Measurements from ENCODE around the gene TSHB.
"Not testable (repeated sequence)": the region's sequence is repeated elsewhere in the genome, so short reads cannot be mapped to it uniquely, and the experiment has no call there.

The TSHB gene

DNA sequence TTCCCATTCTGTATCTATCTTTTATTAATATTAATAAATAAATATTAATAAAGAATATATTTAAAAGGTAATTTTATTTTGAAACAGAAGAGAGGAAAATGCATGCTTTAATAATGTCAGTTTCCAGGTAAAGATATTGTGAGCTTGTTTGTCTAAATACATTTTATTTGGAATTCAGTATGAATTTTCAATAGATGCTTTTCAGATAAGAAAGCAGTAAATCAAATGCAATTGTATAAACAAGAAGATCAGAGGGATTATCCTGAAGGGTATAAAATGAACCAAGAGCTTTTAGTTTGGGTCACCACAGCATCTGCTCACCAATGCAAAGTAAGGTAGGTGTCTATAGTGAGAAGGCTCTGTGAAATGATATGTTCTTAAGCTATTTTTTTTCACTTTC lies at the start of gene TSHB:
Gene TSHB, plus strand, starts transcription at position 301 of the 400 bp plus-strand sequence. CDS start 3,537 bp downstream, outside the sequence.
- DNase-seq (ENCODE audit: low read depth, low spot score): no peak

DNA sequence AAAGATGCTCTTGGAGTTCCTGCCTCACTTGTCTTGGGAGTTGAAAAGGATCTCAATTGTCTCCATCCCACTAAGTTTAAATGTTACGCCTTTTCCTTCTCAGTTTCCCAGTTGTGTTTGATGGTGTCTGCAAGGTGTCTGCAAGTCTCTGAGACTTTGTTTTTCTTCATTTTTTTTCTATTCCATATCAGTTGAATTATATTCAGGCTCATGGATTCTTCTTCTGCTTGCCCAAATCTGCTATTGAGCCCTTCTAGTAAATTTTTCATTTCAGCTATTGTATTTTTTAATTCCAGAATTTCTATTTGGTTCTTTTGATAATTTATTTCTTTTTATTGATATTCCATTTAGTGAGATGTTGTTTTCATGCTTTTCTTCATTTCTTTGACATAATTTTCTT lies 47.4 kb upstream of the TSHB start:
- no peak for DNase-seq (ENCODE audit: low read depth, low spot score)

DNA sequence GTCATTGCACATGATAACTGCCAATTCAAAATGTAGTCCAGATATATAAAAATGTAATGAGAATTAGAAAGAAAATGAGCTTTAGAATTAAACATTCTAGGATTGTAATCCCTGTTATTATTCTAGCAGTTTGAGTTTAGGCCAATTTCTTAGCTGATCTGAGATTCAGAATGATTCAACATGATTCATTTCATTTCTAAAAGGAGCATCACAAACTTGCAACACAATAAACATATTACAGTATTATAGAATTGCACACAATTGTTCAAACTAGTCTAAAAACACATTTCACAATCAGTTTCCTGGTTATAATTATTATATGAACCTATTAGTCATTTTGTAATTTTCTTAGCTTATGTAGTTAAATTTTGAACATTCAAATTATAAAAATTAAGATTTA lies 43.3 kb upstream of the TSHB start:
- DNase-seq (ENCODE audit: low read depth, low spot score): no peak

DNA sequence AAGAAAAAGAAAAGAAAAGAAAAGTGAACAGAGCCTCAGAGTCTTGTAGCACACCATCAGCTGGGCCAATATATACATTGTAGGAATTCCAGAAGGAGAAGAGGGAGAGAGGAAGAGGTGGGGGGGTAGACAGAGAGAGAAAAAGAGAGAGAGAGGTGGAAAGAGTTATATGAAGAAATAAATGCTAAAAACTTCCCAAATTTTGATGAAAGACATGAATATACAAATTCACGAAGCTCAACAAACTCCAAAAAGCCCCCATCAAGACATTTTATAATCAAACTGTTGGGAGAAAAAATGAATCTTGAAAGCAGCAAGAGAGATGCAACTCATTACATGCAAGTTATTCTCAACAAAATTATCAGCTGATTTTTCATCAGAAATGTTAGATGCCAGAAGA lies 41.5 kb upstream of the TSHB start:
- DNase-seq (ENCODE audit: low read depth, low spot score): no peak

DNA sequence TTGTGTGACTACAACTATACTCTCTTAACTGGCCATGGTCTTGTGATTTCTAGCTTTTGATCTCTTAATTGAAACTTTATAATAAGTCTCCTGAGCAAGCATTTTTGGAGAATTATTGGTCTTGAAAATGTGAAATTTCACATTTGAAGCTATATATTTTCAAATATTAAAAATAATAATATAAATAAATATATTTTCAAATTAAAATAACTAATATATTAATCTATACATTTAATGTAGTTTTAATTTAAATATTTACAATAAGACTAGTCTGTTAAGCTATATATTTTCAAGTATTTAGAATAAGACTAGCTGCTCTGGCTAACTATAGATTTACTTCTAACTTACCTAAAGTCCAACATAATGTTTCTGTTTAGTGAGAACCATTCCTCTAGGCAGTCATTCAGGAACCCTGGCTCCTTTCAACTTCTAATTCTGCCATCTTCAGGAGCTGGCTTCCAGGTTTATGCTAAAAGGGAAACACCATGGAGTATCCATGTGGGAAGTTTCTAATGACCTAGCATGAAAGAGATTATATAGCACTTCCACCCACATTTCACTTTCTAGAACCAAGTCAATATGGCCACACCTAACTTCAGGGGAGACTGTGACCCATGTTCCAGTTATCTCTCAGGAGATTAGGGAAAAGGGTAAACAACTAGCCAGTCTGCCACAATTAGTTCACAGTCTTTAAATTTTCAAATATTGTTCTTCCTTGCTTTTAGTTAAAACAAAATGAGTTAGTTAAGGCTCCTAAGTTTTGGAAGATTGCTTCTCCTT lies 31.9 kb upstream of the TSHB start:
- DNase-seq (ENCODE audit: low read depth, low spot score): no peak

DNA sequence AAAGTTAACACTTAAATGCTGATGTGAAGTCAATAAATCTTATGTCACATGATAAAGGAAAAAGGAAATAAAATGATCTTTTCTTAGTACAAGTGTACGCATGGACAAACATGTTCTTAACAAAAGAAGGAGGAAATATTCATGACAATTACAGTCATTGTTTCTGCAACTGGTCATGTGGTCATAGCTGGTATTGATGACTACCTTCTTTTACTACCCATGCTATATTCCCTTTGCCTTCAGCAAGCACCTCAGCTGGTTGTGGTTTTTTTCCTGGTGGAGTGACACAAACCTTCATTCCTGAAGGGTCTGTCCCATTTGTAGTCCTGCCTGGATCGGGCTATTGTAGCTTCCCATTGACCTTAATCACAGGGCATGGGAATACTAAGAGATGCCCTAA lies 23.4 kb upstream of the TSHB start:
- no peak for DNase-seq (ENCODE audit: low read depth, low spot score)

DNA sequence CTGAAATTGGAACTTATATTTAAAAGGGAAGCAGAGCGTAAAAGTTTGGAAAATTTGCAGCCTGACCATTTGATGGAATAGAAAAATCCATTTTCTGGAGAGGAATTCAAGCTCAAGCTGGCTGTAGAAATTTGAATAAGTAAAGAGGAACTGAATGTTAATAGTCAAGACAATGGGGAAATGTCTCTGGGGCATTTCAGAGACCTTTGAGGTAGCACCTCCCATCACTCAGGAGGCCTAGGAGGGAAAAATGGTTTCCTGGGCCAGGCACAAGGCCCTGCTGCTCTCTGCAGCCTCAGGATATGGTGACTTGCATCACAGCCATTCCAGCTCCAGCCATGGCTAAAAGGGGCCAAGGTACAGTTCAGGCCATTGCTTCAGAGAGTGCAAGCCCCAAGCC lies 17.6 kb upstream of the TSHB start:
- DNase-seq (ENCODE audit: low read depth, low spot score): peak; percentile 2

DNA sequence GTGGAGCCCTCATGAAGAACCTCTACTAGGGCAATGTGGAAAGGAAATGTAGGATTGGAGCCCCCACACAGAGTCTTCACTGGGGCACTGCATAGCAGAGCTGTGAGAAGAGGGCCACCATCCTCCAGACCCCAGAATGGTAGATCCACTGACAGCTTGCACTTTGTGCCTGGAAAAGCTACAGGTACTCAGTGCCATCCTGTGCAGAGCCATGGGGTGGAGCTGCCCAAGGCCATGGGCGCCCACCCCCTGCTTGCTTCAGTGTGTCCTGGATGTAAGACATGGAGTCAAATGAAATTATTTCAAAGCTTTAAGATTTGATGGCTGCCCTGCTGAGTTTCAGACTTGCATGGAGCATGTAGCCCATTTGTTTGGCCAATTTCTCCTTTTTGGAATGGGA lies 17.2 kb upstream of the TSHB start:
- DNase-seq (ENCODE audit: low read depth, low spot score): no peak

DNA sequence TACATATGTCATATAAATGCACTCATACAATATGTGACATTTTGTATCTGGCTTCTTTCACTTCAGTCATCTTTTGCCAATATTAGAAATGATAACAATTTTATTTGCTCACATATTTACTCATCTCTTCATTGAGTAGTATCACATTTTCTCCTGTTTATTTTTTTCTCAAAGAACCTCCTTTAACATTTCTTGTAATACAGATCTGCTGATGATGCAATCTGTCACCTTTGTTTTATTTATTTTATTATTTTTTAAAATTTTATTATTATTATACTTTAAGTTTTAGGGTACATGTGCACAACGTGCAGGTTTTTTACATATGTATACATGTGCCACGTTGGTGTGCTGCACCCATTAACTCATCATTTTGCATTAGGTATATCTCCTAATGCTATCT lies 15.8 kb upstream of the TSHB start:
- DNase-seq (ENCODE audit: low read depth, low spot score): no peak

DNA sequence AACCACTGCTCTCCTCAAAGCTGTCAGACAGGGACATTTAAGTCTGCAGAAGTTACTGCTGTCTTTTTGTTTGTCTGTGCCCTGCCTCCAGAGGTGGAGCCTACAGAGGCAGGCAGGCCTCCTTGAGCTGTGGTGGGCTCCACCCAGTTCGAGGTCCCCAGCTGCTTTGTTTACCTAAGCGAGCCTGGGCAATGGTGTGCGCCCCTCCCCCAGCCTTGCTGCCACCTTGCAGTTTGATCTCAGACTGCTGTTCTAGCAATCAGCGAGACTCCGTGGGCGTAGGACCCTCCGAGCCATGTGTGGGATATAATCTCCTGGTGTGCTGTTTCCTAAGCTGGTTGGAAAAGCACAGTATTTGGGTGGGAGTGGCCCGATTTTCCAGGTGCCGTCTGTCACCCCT lies 10.1 kb upstream of the TSHB start:
- DNase-seq (ENCODE audit: low read depth, low spot score): not testable (repeated sequence)

DNA sequence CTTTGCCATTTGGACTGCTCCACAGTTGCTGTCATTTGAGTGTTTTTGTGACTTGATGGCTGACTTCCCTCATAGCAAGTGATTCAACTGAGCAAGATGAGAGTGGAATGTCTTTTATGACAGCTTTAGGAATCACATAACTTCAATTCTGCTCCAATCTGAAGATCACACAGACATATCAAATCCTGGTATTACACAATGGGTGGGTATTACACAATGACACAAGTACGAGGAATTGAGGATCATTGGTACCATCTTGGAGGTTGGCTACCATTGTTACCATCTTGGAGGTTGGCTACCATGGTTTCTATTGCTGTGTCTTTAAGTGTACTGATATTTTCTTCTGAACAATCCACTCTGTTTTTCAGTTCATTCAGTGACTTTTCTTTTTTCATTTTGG lies 8.5 kb upstream of the TSHB start:
- DNase-seq (ENCODE audit: low read depth, low spot score): no peak

DNA sequence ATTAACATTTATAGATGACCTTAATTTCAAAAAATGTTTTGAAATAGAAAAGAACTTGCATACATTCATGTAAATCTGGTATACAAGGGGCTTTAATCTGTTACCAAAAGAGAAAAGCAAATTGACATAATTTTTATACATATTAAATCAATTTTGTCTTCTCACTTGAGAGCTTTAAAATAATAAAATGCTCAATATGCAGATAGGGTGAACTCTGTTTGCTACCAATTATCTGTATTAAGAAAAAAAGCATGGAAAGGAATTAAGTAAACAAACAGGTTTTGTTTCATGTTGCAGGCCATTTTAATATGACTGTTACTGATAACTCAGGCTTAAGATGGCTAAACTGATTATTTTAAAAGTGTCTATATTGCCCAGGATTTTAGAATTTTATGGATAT lies 6.0 kb upstream of the TSHB start:
- DNase-seq (ENCODE audit: low read depth, low spot score): no peak

DNA sequence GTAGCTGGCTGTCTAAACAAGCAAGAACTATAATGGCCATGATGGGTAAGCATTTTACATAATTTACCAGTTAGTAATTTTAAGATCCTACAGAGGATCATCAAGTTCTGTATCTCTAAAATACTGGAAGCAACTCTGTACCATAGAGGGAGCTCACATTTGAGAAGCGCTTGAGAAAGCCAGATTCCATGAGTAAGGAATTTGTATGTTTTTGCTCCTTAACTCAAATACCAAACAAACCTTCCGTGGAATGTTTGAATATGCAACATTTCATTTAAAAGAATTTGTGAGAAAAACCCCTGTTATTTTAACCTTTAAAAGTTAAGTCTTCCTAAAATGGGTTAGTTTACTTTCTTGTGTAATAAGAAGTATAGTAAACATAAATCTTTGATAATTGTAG lies 2.0 kb downstream of the TSHB start:
- no peak for DNase-seq (ENCODE audit: low read depth, low spot score)

DNA sequence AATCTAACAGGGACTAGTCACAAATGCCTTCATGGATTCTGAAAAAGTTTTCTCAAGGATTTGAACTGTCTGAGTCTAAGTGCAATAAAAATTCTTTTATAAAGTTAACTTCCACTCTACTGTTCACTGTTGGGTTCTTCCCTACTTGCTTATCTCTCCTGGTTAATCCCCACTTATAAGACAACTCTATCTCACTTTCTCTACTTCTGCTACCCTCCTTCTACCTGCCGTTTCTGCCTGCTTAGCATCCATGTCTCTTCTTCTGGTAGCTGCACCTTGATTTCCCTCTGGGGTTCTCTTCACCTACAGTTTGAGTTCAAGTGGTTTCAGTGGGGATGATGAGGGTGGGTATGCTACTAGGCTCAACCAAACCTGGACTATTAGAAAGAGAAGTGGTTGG lies 6.0 kb downstream of the TSHB start:
- DNase-seq (ENCODE audit: low read depth, low spot score): no peak

DNA sequence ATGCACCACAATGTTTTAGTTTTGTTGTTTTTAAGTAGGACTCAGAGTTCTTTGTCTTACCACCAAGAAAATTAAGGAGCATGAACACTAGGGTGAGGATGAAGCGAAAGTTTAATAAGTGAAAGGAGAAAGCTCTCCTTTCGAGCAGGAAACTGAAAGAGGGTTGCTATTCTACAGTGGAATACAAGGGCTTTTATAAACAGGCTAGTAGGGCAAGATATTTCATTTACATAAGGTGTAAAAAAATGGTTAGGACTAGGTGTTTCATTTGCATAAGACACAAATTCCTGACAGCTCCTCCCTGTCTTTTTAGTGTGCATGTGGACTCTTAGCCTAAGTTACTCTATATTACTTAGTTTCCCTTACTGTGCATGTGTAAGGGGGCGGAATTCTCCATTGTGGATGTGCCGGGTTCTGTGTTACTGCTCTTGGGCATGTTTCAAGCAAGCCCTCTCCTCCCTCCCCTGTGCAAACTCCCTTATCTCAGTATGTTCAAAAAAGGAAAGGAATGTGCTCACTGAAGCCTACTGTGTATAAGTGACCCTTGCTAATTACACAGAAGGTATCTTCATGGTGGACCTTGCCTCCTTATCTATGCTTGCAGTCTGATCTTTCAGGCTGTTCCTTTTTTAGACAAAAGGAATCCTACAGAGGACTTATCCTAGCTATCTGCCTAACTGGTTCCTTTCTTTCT lies 7.3 kb downstream of the TSHB start:
- DNase-seq (ENCODE audit: low read depth, low spot score): peak; percentile 20

DNA sequence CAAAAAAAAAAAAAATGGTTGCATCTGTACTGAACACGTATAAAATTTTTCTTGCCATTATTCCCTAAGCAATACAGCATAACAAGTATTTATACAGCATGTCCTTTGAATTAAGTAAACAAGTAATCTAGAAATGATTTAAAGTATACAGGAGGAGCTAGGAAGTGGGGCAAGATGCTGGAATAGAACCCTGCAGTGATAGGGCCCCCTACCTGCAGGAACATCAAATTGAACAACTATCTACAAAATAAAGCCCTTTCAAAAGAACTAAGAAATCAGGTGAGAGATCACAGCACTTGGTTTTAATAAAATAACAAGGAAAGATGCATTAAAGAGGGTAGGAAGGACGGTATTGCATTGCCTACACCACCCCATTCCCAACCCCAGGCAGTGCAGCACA lies 10.9 kb downstream of the TSHB start:
- DNase-seq (ENCODE audit: low read depth, low spot score): no peak

DNA sequence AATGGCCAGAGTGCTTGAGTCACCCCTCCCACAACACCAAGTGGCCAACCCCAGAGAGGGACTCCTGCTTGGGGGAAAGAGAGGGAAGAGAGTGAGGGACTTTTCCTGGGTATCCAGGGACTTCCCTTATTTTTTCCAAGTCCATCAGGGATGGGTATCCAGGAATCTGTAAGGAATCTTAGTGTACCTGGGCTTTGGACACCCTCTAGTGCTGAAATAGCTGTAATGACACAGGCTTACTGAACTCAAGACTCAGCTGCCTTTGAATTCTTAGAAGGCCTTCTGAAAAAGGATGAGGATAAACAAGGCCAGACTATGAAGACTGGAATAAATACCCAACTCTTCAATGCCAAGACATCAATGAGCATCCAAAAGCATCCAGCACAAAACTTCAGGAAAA lies 12.0 kb downstream of the TSHB start:
- DNase-seq (ENCODE audit: low read depth, low spot score): peak; percentile 24

DNA sequence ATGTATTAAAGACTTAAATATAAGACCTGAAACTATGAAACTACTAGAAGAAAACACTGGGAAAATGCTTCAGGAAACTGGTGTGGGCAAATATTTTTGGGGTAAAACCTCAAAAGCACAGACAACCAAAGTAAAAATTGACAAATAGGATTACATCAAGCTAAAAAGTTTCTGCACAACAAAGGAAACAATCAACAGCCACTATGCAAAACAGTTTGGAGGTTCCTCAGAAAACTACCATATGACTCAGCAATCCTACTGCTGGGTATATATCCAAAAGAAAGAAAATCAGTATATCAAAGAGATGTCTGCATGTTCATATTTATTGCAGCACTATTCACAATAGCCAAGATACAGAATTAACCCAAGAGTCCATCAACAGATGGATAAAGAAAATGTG lies 17.1 kb downstream of the TSHB start:
- DNase-seq (ENCODE audit: low read depth, low spot score): no peak

DNA sequence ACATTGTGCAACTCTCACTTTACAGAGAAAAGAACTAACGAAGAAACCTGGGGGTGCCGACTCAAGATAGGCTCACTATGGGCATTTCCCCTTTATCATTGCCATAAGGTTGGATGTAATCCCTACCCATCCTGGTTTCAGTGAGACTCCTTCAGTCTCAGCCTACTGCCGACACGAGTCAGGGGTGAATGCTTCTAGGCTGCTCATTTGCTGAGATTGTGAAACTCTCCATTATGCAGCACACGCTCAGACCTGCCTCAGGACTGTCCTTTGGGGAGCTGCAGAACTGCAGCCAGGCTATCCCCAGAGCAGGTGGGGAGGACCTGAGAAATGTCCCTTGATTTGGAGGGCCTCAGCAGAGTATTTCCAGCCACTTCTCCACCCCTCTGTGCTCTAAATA lies 22.2 kb downstream of the TSHB start:
- DNase-seq (ENCODE audit: low read depth, low spot score): no peak

DNA sequence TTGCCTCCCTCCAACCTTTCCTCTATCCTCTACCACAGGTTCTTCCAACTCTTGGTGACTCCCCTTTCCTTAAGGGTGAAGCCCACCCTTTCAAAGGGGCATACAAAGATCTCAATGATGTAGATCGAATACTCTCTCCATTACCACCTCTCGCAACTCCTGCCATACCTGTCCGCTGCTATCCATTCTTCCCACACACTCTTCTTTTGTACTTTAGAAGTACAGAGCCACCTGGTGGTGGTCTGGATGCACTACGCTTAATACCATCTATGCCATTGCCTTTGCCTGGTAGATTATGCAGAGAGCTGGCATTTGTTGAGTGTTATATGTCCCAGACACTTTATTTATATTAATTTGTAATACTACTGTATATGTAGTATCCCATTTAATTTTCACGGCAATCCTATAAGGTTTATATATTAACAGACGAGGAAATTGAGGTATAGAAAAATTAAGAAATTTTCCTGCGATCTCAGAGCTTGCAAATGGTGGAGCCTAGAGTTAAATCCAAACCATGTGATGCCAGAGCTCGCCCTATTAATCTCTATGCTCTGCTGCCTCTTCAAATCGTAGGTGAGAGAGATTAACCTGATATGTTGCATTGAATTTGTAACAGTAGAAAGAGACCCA lies 22.9 kb downstream of the TSHB start:
- DNase-seq (ENCODE audit: low read depth, low spot score): peak; percentile 51

DNA sequence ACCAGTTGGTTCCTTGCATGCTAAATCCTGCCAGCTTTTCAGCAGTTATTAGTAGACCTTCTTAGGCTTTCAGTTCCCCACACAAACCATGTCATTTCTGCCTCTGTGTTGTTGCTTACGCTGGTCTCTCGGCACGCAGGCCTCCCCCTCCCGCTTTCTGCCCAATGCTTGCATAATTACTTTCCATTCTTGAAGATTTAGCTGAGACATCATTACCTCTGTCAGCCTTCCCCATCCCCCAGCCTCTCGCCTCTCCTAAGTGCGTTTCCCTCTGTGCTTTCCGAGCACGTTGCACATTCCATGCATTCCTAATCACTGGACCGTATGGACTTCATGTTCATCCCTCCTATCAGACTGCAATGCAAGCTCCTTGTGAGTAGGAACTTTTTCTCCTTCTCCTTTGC lies 26.8 kb downstream of the TSHB start:
- peak; percentile 83 for DNase-seq (ENCODE audit: low read depth, low spot score)

DNA sequence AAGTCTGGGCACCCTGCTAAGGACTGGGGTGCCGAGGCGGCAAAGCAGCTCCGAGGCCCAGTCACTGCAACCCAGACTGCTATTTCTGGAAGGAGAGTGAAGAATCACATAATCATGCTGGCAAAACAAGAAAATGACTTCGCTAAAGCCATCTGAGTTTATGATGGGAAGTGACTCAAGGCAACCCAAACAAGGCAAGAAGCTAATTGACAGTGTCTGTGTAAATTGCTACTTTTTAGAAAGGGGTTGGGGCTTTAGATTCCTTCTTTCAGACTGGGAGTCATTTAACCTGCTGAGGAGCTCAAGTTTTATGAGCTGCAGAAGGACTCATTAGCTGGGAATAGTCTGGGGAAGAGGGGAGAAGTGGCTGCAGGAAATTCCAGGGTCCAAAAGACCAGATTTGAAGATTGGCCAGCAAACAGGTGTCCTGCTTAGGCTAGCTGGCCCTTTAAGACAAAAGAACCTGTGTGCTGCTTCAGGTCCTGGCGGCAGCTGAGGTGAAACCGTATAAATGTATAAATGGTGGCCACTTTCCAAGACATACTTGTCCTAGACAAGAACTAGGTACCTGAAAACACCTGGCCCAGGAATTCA lies 28.1 kb downstream of the TSHB start:
- DNase-seq (ENCODE audit: low read depth, low spot score): no peak

DNA sequence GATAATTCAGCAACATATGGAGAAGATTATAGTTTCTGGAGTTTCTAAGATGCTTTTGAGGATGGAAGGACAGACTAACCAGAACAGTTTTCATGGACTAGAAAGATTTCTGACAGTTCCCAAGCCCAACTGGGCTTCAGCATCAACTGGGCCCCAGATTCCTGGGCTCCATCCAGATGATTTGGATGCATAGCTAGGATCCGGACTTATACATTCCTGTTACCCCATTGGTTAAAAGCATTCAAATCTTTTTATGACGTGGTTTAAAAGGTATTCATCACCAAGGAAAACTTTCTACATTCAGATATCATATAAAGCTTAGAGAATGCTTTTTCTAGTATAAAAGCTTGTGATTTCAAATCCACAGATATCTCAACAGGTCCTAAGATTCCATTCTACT lies 29.7 kb downstream of the TSHB start:
- DNase-seq (ENCODE audit: low read depth, low spot score): no peak

All from ELF-1 (cell line).